ENCODE results near the gene MICA.
"Not testable (repeated sequence)": the region's sequence is repeated elsewhere in the genome, so short reads cannot be mapped to it uniquely, and the experiment has no call there.

Gene MICA

DNA sequence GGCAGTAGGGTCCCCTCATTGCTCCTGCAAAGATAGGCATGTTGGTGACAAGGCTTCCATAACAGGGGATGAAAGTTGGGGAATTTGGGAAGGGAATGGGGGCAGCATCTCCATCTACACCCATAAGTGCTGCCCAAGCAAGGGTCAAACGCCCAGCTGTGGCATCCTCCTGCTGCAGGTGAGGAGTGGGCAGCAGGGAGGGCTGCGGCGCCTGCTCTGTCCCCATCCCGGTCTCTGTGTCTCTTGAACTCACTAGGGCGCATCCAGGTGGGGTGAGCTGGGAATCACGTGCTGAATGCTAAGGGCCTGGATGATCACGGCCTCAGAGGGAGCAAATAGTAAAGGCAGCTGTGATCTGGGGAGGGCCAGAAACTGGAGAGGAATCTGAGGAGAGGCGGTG lies 9.1 kb downstream of the MICA start:
- DNase-seq (ENCODE audit: low read depth in 2 of 2), result no peak

DNA sequence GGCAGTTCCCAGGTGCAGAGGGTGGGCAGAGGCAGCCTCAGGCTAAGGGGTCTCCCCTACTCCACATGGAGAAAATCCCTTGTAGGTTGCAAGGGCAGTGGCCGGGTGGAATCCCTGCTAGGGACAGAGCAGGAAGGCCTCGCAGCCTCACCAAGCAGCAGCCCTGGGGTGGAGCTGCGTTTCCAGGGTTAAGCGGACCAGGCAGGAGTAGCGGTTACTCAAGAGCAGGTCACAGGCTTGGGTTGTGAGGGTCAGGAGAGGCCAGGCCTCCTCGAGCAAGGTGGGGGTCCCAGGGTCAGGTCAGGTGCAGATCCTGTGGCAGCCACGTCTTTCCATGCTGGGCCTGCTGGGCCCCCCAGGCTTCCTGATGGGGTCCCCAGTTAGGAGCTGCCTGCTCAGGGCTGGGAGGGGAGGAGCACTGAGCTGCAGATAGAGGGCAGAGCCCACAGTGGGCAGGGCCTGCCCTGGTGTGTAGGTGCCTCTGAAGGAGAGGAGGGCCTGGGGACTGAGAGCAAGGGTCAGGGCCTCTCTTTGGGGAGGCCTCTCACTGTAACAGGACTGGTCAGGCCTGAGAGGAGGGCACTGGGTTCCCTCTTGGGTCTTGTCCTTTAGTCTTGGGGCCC lies 10.9 kb downstream of the MICA start:
- DNase-seq (ENCODE audit: low read depth in 2 of 2), result not testable (repeated sequence)

DNA sequence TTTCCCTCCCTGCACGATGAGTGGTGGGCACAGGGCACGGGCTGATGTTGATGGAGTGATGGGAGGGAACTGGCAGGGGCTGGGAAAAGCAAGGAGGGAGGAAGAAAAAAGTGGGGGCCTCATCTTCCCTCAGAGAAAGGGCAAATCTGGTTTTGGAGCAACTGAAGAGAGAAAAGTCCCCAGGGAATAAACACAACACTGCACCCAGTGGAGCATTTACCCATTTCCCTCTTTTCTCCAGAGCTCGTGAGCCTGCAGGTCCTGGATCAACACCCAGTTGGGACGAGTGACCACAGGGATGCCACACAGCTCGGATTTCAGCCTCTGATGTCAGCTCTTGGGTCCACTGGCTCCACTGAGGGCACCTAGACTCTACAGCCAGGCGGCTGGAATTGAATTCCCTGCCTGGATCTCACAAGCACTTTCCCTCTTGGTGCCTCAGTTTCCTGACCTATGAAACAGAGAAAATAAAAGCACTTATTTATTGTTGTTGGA lies 11.4 kb downstream of the MICA start:
- no peak for DNase-seq (ENCODE audit: low read depth in 2 of 2)

DNA sequence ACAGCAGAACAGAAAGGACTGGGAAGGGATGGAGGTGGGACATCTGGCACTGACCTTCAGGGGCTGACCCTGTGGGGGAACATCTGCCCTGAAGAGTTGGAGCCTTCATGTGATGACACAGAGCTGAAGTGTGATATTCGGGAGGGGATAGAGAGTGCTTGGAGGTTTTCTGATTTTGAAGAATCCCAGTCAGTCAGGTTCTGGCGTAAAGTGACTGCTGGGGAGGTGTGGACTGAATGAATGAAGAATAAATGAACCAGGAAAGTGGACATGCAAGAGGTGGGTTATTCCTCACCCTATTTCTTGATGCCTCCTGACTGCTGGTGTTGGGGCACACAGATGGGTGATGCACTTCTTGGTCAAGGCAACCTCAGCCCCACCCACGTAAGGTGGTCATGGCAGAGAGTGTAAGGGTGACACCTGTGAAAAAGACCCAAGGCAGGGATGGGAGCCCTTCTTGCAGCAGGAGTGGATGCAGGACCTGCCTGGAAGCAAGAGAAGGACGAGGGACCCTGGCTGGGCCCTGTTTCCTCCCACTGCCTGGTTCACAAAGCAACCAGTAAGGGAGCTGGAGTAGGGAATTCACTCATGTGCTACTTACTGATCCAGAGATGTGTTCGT lies 13.1 kb downstream of the MICA start:
- DNase-seq (ENCODE audit: low read depth in 2 of 2), result no peak

DNA sequence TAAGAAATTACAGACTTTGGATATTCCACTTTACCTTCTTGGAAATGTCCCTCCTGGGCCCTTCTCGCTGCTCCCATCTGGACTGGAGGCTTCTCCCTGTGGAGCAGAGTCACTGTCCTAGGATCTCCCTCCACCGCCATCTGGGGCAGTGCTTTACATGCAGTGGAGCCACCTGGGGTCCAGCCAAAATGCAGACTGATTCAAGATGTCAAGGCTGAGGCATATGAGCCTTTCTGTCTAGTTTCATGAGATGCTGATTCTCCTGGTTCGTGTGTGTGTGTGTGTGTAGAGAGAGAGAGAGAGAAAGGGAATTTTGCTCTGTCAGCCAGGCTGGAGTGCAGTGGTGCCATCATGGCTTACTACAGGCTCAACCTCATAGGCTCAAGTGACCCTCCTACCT lies 14.9 kb downstream of the MICA start:
- no peak for DNase-seq (ENCODE audit: low read depth in 2 of 2)

DNA sequence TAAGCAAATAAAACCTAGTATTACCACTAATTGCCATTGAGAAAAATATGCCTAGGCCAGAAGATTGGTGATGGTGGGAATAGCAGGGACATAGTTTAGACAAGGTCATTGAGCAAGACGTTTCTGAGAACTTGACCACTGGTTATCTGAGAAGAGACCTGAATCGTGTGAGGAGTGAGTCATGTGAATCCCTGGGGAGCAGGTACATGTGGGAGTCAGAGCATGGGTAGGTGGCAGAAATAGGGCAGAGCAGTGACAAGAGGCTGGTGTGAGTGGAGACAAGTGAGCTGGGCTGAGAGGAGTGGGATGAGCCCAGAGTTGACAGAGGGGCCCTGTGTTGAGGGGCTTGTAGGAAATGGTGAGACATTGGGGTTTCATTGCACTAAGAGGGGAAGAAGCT lies 16.4 kb downstream of the MICA start:
- DNase-seq (ENCODE audit: low read depth in 2 of 2), result no peak

DNA sequence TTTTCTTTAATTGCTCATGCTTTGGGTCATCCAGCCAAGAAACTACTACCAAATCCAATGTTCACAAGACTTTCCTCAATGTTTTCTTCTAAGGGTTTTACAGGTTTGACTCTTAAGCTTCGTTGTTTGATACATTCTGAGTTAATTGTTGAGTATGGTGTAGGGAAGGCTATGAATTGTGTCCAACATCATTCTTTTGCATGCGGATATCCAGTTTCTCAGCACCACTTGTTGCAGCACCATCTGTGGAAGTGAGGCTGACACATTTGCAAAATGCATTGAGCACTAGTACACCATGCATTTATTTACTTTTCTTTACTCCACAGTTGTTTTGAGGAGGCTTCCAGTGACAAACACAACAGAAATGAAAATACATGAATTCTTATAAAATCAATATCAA lies 17.2 kb downstream of the MICA start:
- DNase-seq (ENCODE audit: low read depth in 2 of 2), result no peak

DNA sequence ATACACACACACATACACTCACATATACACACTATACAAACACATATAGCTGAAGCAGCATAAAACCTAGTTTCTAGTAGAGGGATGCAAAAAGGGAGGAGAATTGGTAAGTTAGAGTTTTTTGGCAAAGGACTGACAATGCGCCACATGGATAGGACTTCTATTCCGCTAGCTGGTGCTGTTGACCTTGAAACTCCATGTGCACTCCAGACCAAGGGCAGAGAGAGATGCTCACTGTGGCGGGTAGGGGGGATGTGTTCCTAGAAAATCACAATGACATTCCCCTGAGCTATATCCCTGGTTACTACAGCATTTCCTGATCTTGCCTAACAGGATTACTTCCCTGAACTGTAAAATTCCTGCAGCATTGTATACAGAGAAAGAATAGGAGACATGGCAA lies 19.2 kb downstream of the MICA start:
- no peak for DNase-seq (ENCODE audit: low read depth in 2 of 2)

DNA sequence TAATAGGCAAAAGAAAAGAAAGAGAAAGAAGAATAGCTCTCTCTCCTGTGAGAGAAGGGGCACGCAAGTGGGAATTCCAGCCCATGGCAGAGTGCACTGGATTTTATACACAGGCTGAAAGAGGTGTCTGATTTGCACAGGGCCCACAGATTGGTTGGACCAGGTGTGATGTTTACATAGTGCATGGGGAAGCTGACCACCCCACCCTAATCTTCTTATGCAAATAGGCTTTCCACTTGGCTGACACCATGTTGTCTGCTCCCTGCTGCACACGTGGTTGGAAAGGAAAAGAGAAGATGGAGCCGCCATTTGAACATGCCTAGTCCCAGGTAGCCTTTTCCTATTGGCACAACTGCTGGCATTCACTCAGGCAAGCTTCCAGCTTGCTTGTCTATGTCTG lies 20.2 kb downstream of the MICA start:
- DNase-seq (ENCODE audit: low read depth in 2 of 2), result no peak

DNA sequence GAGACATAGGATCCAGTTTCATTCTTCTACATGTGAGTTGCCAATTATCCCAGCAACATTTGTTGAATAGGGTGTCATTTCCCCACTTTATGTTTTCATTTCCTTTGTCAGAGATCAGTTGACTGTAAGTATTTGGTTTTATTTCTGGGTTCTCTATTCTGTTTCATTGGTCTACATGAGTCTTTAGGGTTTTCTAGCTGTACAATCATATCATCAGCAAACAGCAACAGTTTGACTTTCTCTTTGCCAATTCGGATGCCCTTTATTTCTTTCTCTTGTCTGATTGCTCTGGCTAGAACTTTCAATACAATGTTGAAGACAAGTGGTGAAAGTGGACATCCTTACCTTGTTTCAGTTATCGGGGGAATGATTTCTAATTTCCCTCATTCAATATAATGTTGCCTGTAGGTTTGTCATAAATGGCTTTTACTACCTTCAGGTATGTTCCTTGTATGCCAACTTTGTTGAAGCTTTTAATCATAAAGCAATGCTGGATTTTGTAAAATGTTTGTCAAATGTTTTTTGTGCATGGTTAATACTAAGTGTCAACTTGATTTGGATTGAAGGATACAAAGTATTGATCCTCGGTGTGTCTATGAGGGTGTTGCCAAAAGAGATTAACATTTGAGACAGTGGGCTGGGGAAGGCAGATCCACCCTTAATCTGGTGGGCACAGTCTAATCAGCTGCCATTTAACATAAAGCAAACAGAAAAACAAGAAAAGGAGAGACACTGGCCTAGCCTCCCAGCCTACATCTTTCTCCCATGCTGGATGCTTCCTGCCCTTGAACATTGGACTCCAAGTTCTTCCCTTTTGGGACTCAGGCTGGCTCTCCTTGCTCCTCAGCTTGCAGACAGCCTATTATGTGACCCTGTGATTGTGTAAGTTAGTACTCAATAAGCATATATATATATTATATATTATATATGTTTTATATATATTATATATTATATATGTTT lies 23.3 kb downstream of the MICA start:
- DNase-seq (ENCODE audit: low read depth in 2 of 2), result no peak

DNA sequence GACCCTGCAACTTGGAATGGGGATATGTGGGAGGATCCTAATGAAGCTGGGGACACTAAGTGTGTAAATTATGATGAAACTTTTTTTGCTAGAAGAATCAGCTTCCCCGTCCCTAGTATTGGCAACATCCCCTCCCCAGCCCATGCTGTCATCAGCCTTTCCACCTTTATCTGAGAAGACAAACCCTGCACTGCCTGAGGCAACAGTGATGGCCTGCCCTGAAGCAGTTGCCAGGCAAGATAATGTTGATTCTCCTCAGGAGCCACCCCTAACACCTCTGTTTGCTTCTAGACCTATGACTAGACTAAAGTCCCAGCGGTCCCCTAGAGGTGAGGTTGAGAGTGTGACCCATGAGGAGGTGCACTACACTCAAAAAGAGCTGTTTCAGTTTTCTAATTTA lies 27.1 kb downstream of the MICA start:
- no peak for DNase-seq (ENCODE audit: low read depth in 2 of 2)

DNA sequence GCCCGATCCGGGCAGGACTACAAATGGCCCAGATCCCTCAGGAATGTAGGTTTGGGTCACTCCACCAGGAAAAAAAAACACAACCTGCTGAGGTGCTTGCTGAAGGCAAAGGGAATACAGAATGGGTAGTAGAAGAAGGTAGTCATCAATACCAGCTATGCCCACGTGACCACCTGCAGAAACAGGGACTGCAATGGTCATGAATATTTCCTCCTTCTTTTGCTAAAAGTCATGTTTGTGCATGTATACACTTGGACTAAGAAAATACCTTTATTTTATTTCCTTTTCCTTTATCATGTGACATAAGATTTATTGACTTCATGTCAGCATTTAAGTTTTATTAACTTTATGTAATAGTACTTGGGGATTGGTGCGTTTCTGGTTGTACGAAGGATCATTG lies 31.7 kb downstream of the MICA start:
- not testable (repeated sequence) for DNase-seq (ENCODE audit: low read depth in 2 of 2)

DNA sequence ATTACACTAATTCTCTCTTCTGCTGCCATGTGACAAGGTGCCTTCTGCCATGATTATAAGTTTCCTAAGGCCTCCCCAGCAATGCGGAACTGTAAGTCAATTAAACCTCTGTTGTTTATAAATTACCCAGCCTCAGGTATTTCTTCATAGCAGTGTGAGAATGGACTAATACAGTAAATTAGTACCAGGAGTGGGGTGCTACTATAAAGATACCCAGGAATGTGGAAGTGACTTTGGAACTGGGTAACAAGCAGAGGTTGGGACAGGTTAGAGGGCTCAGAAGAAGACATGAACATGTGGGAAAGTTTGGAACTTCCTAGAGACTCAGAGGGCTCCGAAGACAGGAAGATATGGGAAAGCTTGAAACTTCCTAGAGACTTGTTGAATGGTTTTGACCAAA lies 34.8 kb downstream of the MICA start:
- DNase-seq (ENCODE audit: low read depth in 2 of 2), result no peak

DNA sequence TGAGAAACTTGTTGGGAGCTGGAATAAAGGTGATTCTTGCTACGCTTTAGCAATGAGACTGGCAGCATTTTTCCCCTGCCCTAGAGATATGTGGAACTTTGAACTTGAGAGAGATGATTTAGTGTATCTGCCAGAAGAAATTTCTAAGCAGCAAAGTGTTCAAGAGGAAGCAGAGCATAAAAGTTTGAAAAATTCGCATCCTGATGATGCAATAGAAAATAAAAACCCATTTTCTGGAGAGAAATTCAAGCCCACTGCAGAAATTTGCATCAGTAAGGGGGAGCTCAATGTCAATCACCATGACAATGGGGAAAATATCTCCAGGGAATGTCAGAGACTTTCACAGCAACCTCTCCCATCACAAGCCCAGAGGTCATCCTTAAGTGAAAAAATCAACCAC lies 35.3 kb downstream of the MICA start:
- no peak for DNase-seq (ENCODE audit: low read depth in 2 of 2)

DNA sequence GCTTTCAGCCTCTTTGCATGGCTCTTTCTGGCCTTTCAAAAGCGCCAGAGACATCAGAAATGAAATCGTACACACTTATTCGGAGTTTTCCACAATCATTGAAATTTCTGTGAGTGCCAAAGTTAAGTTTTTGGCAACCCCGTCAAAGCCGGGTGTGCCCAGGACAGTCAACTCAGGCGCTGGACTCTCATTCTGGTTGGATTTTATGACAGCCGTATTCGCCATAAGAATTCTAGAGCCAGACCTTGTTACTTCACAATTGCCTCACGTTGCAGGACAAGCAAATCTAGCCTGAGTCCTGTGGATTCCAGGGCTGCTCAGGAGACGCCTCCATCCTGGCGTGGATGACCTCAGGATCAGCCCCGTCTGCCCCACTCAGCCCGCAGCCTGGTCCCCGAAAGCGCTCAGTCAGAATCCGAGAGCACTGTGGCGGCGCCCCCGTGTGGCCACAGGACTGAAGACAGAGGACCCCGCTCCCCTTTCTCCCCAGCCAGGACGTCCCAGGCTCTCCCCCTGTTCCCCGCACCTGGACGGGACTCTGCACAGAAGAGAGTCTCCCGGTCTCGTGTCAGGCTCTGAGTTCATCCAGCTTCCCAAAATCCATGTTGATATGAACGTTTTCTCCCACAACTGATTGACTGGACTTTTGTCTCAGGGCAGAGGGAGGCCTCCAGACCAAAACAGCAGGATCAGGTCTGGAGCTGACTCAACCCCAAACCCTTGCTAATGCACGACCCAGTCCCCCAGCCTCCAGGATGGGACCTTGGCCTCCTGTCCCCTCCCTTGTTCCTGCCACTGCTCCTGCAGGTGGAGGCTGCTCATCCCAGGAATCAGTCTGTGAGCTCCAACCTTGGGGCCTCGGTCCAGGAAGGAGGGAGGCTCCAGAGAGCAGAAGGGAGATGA lies 38.2 kb downstream of the MICA start:
- peak in 1 of 2 donors; percentile 86 for DNase-seq (ENCODE audit: low read depth in 2 of 2)

DNA sequence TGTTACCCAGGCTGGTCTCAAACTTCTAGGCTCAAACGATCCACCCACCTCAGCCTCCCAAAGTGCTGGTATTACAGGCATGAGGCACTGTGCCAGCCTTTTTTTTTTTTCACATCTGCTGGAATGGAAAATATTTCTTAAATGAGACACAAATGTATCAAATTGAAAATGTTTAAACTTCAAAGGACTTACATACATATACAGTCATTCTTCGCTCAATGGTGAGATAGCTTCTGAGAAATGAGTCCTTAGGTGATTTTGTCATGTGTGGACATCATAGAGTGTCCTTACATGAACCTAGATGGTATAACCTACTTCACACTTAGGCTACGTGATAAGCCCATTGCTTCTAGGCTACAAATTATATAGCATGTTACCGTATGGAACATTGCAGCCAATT lies 43.1 kb downstream of the MICA start:
- no peak for DNase-seq (ENCODE audit: low read depth in 2 of 2)

DNA sequence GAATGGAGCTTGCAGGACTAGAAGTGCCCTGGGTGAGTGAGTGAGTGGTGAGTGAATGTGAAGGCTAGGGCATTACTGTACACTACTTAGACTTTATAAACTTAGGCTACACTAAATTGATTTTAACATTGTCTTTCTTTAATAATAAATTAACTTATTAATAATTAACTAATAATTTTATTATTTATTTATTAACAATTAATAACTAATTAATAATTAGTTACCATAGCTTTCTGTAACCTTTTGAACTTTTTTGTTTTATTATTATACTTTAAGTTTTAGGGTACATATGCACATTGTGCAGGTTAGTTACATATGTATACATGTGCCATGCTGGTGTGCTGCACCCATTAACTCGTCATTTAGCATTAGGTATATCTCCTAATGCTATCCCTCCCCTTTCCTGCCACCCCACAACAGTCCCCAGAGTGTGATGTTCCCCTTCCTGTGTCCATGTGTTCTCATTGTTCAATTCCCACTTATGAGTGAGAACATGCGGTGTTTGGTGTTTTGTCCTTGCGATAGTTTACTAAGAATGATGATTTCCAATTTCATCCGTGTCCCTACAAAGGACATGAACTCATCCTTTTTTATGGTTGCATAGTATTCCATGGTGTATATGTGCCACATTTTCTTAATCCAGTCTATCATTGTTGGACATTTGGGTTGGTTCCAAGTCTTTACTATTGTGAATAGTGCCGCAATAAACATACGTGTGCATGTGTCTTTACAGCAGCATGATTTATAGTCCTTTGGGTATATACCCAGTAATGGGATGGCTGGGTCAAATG lies 43.8 kb downstream of the MICA start:
- not testable (repeated sequence) for DNase-seq (ENCODE audit: low read depth in 2 of 2)

DNA sequence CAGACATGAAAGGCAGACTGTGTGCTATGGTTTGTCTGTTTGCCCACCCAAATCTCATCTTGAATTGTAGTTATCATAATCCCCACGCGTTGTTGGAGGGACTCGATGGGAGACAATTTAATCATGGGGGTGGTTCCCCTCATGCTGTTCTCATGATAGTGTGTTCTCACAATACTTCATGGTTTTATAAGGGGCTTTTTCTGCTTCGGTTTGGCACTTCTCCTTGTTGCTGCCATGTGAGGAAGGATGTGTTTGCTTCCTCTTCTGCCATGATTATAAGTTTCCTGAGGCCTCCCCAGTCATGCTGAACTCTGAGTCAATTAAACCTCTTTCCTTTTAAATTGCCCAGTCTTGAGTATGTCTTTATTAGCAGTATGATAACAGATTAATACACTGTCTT lies 47.4 kb downstream of the MICA start:
- no peak for DNase-seq (ENCODE audit: low read depth in 2 of 2)

DNA sequence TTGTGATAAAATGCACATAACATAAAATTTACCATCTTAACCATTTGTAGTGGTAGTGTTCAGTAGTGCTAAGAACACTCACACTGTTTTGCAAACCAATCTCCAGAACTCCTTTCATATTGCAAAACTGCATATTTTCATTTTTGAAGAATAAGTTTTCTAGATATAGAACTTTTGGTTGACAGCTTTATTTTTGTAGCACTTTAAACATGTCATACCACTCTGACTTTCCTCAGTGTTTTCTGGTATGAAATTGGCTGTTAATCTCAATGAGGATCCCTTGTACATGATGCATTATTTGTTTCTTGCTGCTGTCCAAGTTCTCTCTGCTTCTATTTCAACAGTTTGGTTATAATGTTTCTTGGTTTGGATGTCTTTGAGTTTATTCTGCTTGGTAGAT lies 49.5 kb downstream of the MICA start:
- no peak for DNase-seq (ENCODE audit: low read depth in 2 of 2)

DNA sequence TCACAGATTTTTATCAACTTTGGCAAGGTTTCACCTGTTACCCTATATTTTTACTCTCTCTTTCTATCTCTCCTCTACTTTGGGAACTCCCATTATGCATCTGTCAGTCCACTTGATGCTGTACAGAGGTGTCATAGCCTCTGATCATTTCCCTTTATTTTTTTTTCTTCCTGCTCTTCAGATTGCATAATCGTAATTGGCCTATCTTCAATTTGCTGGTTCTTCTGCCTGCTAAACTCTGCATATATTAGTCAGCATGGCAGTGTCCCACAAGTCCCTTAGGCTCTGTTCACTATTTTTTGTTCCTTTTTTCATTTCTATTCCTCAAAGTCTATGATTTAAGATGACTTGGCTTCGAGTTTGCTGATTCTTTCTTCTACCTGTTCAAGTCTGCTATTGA lies 49.9 kb downstream of the MICA start:
- no peak for DNase-seq (ENCODE audit: low read depth in 2 of 2)

DNA sequence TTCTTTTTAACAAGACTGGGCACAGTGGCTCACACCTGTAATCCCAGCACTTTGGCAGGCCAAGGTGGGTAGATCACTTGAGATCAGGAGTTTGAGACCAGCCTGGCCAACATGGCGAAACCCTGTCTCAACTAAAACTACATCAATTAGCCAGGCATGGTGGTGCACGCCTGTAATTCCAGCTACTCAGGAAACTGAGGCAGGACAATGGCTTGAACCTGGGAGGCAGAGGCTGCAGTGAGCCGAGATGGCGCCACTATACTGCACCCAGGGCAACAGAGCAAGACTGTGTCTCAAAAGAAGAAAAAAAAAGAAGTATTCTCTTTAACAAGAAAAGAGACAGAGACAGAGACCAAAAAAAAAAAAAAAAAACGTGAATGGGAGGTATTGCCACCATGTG lies 56.5 kb downstream of the MICA start:
- DNase-seq (ENCODE audit: low read depth in 2 of 2), result not testable (repeated sequence)

Data from stimulated activated CD4-positive, alpha-beta T cell treated with anti-CD3 and anti-CD28 coated beads, Interleukin-1b, Interleukin-23, amount 100 ng/mL, for 1 hour (primary cell).